Endothelial cell of umbilical vein (primary cell): ENCODE measurements around the gene SH3PXD2B. TPM values are rescaled to one million over a fixed set of nuclear protein-coding genes. Genes with fewer than 3 reads are reported as not detected.

Experiments
- BruUV-seq: library from RNA; stranded (reverse); fragments of 400-500 nt; replicated peaks from 2 replicates; lab custom pipeline; 2021; lab: Mats Ljungman, UMichigan
- CTCF ChIA-PET: fragments of 300-600, 350-600 bp; sonication (Branson Sonifier 250); formaldehyde crosslinking; loops from one replicate; lab custom pipeline; 2021; ENCODE audit warnings: antibody characterized with exemption, inconsistent platforms; lab: Charles Lee
- POLR2A ChIA-PET: fragments of 300-600, 350-600 bp; sonication (Branson Sonifier 250); formaldehyde crosslinking; loops from one replicate; lab custom pipeline; 2021; ENCODE audit warnings: antibody characterized with exemption, inconsistent platforms; lab: Charles Lee
- DNase-seq: peaks from one replicate; pipeline ENCODE4 v3.0.0-alpha.2; 2011; ENCODE audit warnings: low read depth, low spot score
- FAIRE-seq: peaks from 2 replicates; lab custom pipeline; 2011; peaks lifted over from hg19 to GRCh38; lab: Jason Lieb, UNC
- H2AFZ ChIP-seq: 2 replicates; pipeline ENCODE4 v1.6.0; 2012; ENCODE audit warnings: low read depth, low read length, control low read depth, inconsistent platforms
- H3K27ac ChIP-seq: 2 replicates; pipeline ENCODE4 v1.5.1; 2011; ENCODE audit warnings: low read depth, mild to moderate bottlenecking, control low read depth, low read length, moderate library complexity; ENCODE audit not compliant: insufficient read depth
- H3K27me3 ChIP-seq, 2 experiments: 2 replicates each; pipeline versions ENCODE4 v1.6.0 to v1.6.1; 2011; ENCODE audit warnings: low read length in 2 of 2, mixed read lengths in 1 of 2; ENCODE audit not compliant: control insufficient read depth in 2 of 2, insufficient read depth in 2 of 2
- H3K36me3 ChIP-seq, 2 experiments: 2 replicates in 1 of 2; 3 replicates in 1 of 2; pipeline ENCODE4 v1.5.1; 2011; ENCODE audit warnings: low read length in 2 of 2, mild to moderate bottlenecking in 1 of 2, moderate library complexity in 1 of 2; ENCODE audit not compliant: control insufficient read depth in 2 of 2, insufficient read depth in 2 of 2; ENCODE audit errors: extremely low read depth in 1 of 2
- H3K4me1 ChIP-seq: 3 replicates; pipeline ENCODE4 v1.5.1; 2011; ENCODE audit warnings: mild to moderate bottlenecking, low read length; ENCODE audit not compliant: control insufficient read depth, insufficient read depth; ENCODE audit errors: extremely low read depth
- H3K4me2 ChIP-seq: 2 replicates; pipeline ENCODE4 v1.6.1; 2011; ENCODE audit warnings: low read length, control low read depth, mixed read lengths; ENCODE audit not compliant: insufficient read depth
- H3K4me3 ChIP-seq, 3 experiments: fragments of 200-600 bp in 1 of 3; sonication (generic), shearing (Covaris generic) in 1 of 3; replicated peaks in 1 of 3; 2 replicates each; pipeline ENCODE4 v1.5.1; 2011 to 2016; ENCODE audit warnings: control low read depth in 3 of 3, low read length in 3 of 3, mild to moderate bottlenecking in 2 of 3, inconsistent platforms in 1 of 3, low read depth in 1 of 3, moderate library complexity in 1 of 3; ENCODE audit not compliant: insufficient read depth in 1 of 3
- H3K79me2 ChIP-seq: 2 replicates; pipeline ENCODE4 v1.6.0; 2012; ENCODE audit warnings: low read length, inconsistent platforms; ENCODE audit not compliant: control insufficient read depth, insufficient read depth
- H3K9ac ChIP-seq: replicated peaks from 2 replicates; pipeline ENCODE3; 2011; ENCODE audit warnings: low read length, control low read depth; ENCODE audit not compliant: insufficient read depth; ENCODE audit errors: extremely low read depth
- H3K9me1 ChIP-seq: replicated peaks from 3 replicates; pipeline ENCODE4 v1.6.0; 2011; ENCODE audit warnings: mild to moderate bottlenecking, low read length; ENCODE audit not compliant: control insufficient read depth, insufficient read depth; ENCODE audit errors: extremely low read depth
- H3K9me3 ChIP-seq: replicated peaks from 2 replicates; pipeline ENCODE4 v1.5.1; 2012; ENCODE audit warnings: low read length, inconsistent platforms; ENCODE audit not compliant: control insufficient read depth, insufficient read depth
- H4K20me1 ChIP-seq: replicated peaks from 2 replicates; pipeline ENCODE3; 2011; ENCODE audit warnings: mild to moderate bottlenecking, low read length; ENCODE audit not compliant: control insufficient read depth, insufficient read depth; ENCODE audit errors: extremely low read depth
- EZH2 ChIP-seq: IDR thresholded peaks from 2 replicates; pipeline ENCODE4 v1.6.1; 2012; ENCODE audit warnings: borderline replicate concordance, low read depth, mild to moderate bottlenecking, moderate library complexity, low read length, inconsistent platforms; ENCODE audit not compliant: severe bottlenecking
- GATA2 ChIP-seq: IDR thresholded peaks from 2 replicates; pipeline ENCODE4 v1.7.0; 2011; ENCODE audit warnings: low read depth, mild to moderate bottlenecking, moderate library complexity, mixed read lengths, low read length; ENCODE audit not compliant: insufficient read length, insufficient read depth
- JUN ChIP-seq: IDR thresholded peaks from 2 replicates; pipeline ENCODE4 v1.6.1; 2011; ENCODE audit warnings: borderline replicate concordance, low read depth; ENCODE audit not compliant: insufficient read length, insufficient read depth
- dilution Hi-C: fragments of 300-500 bp; cut with MboI; formaldehyde crosslinking; loops from one replicate; pipeline ENCODE4 v1.15.0; 2019; ENCODE audit warnings: low sequenced_read_pairs; ENCODE audit not compliant: extremely low pct_ligation_motif_present
- intact Hi-C: fragments of 100-400 bp; cut with micrococcal nuclease; formaldehyde crosslinking; loops from one replicate; pipeline ENCODE4 v1.10.0; 2022
- polyA plus RNA-seq, 4 experiments: library from polyadenylated mRNA; depleted of rRNA in 3 of 4; stranded (reverse) in 3 of 4; unstranded in 1 of 4; fragments of >200 nt; gene quantifications; 2 replicates each; pipeline versions ENCODE4 v1.2.1 to v1.2.3, GENCODE V29; 2011 to 2012; ENCODE audit warnings: missing spikeins in 1 of 4
- total RNA-seq: library from RNA; stranded (reverse); gene quantifications from 2 replicates; pipeline ENCODE4 v1.2.3, GENCODE V29; 2021
- TF ChIP-seq, protein P1 (sequence below), 2 donors: IDR thresholded peaks; 1 replicate in 1 of 2; 2 replicates in 1 of 2; pipeline ENCODE4 v1.5.1; 2011; ENCODE audit warnings: low read length in 2 of 2, mild to moderate bottlenecking in 2 of 2, moderate library complexity in 2 of 2, control low read depth in 1 of 2, inconsistent platforms in 1 of 2, low read depth in 1 of 2; ENCODE audit not compliant: insufficient read depth in 1 of 2; ENCODE audit errors: extremely low read depth in 1 of 2

SH3PXD2B gene
- total and polyA plus RNA-seq, 2 donors (not counting 3 experiments of a cell fraction or from before 2014, with no cell fraction given) = 23.5 to 66.3 TPM

GRCh38 chr5:172319708-172320441 lies 134.4 kb downstream of the SH3PXD2B start:
- ChIA-PET POLR2A (no interaction called here), CTCF (interaction anchor here (1.4 kb wide), 2 partner anchors 9 to 14 kb away, joined by 3 to 5 read pairs; no protein-coding TSS in a partner anchor)
- no peaks in the 10 kb centered on the region for H3K79me2 ChIP-seq
- no peak for DNase-seq
- dilution Hi-C loops (no loop called here), intact Hi-C loops (no loop called here)
- H3K36me3 ChIP-seq = no peaks in the 10 kb centered on the region
- H3K9me1 ChIP-seq = no peaks in the 10 kb centered on the region
- H3K9me3 ChIP-seq = no peaks in the 10 kb centered on the region
- BruUV-seq = no TSS peak
- no peaks in the 10 kb centered on the region for H3K4me1 ChIP-seq
- no peak overlapping the region for H3K4me3 ChIP-seq
- no peak overlapping the region for H3K27ac ChIP-seq
- H4K20me1 ChIP-seq = no peaks in the 10 kb centered on the region
- FAIRE-seq = no peak
- no peak overlapping the region for H3K4me2 ChIP-seq
- H3K9ac ChIP-seq = no peak overlapping the region
- no peak overlapping the region for H2AFZ ChIP-seq
- H3K27me3 ChIP-seq = no peaks in the 10 kb centered on the region
- TF ChIP-seq, protein P1, sequence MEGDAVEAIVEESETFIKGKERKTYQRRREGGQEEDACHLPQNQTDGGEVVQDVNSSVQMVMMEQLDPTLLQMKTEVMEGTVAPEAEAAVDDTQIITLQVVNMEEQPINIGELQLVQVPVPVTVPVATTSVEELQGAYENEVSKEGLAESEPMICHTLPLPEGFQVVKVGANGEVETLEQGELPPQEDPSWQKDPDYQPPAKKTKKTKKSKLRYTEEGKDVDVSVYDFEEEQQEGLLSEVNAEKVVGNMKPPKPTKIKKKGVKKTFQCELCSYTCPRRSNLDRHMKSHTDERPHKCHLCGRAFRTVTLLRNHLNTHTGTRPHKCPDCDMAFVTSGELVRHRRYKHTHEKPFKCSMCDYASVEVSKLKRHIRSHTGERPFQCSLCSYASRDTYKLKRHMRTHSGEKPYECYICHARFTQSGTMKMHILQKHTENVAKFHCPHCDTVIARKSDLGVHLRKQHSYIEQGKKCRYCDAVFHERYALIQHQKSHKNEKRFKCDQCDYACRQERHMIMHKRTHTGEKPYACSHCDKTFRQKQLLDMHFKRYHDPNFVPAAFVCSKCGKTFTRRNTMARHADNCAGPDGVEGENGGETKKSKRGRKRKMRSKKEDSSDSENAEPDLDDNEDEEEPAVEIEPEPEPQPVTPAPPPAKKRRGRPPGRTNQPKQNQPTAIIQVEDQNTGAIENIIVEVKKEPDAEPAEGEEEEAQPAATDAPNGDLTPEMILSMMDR (IDR thresholded peaks at IDR 0.05; ENCODE audit: extremely low read depth in 1 of 2, insufficient read depth in 1 of 2, low read depth in 1 of 2, low read length in 2 of 2) = no peak
- TF ChIP-seq EZH2 (no peak), GATA2 (no peak), JUN (no peak)
